GM12801 (cell line): ENCODE data around the gene SLC25A10.

Source experiments
- CTCF ChIP-seq: IDR thresholded peaks from one replicate; pipeline ENCODE4 v1.5.1; 2011; ENCODE audit warnings: control low read depth; ENCODE audit not compliant: insufficient read length; ENCODE audit errors: extremely low read depth

SLC25A10 gene

GRCh38 chr17:81722184-81723120 is 10.4 kb downstream of the SLC25A10 start:
- no peak for TF ChIP-seq CTCF

GRCh38 chr17:81723651-81724209 is 11.6 kb downstream of the SLC25A10 start:
- no peak for TF ChIP-seq CTCF

GRCh38 chr17:81725439-81725838 is 13.4 kb downstream of the SLC25A10 start:
- TF ChIP-seq CTCF = no peak

- TF ChIP-seq CTCF = no peak
Observed at GRCh38 chr17:81726004-81726403, 13.9 kb downstream of the SLC25A10 start.

GRCh38 chr17:81727324-81728031 is 15.4 kb downstream of the SLC25A10 start:
- TF ChIP-seq CTCF = no peak

GRCh38 chr17:81733507-81734404 is 21.7 kb downstream of the SLC25A10 start:
- TF ChIP-seq CTCF = no peak
